HG02610 (cell line): ENCODE data around the gene ADAMTSL2.
"Not testable (repeated sequence)": the region's sequence is repeated elsewhere in the genome, so short reads cannot be mapped to it uniquely, and the experiment has no call there.

Source experiments
- ATAC-seq: cut with Tn5 transposase; IDR thresholded peaks from one replicate; pipeline ENCODE4 v1.9.1; 2021; ENCODE audit warnings: mild to moderate bottlenecking, moderate library complexity; ENCODE audit not compliant: unreplicated experiment

The ADAMTSL2 gene

DNA sequence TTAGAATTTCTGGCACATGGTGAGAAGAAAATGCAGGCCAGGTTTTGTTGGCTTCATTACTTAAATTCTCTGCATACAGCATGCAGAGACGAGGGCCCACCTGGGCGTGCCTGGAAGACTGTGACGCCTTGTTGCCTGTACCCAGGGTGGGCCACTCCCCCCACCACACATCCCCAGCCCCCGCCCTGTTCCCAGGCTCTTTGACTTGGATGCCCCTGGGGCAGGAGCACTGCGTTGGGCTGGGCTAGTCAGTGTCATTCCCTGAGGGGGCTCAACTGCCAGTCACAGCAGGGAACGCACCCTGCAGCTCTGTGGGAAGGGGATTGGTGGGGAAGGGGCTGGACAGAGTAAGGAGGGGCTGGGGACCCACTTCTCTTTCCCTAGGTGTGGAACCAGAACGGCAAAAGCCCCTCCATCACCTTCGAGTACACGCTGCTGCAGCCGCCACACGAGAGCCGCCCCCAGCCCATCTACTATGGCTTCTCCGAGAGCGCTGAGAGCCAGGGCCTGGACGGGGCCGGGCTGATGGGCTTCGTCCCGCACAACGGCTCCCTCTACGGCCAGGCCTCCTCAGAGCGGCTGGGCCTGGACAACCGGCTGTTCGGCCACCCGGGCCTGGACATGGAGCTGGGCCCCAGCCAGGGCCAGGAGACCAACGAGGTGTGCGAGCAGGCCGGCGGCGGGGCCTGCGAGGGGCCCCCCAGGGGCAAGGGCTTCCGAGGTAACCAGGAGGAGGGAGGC is 19.6 kb downstream of the ADAMTSL2 start:
- no peak for ATAC-seq

DNA sequence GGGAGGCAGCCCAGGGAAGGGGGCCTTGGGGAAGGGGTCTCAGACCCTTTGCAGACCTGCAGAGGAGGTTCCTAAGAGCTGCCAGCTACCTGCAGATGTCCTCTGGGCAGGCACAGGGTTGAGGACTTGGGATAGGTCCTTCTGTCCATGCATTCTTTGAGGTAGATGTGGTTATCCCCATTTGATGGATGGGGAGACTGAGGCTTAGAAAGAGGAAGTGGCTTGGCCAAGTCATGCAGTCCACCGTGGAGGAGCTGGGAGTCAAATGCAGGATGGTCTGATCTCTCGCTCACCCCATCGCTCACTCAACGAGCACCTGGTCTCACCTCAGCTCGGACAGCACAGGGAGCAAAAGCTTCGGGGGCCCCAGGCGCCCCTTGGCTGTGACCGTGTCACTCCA is 20.2 kb downstream of the ADAMTSL2 start:
- no peak for ATAC-seq

GRCh38 chr9:133556354-133556753 is 21.9 kb downstream of the ADAMTSL2 start:
- ATAC-seq: no peak

DNA sequence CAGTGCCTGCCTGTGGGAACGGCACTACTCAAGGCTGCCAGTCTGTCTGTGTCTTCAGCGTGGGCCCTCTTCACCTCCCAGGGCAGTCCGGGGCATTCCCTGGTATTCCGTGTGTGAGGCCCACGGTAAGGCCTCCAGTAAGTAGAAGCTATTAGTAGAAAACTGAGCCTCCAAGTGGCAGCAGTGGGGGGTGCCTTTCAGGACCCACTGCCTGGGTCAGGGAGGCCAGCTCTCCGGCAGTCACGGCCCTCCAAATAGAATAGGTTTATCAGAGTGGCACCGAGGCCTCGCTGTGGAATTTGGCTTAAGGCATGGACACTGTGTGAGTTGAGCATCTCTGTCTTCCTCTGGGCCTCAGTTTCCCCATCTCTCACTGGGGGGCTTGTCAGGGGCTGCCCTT is 23.1 kb downstream of the ADAMTSL2 start:
- ATAC-seq: no peak

DNA sequence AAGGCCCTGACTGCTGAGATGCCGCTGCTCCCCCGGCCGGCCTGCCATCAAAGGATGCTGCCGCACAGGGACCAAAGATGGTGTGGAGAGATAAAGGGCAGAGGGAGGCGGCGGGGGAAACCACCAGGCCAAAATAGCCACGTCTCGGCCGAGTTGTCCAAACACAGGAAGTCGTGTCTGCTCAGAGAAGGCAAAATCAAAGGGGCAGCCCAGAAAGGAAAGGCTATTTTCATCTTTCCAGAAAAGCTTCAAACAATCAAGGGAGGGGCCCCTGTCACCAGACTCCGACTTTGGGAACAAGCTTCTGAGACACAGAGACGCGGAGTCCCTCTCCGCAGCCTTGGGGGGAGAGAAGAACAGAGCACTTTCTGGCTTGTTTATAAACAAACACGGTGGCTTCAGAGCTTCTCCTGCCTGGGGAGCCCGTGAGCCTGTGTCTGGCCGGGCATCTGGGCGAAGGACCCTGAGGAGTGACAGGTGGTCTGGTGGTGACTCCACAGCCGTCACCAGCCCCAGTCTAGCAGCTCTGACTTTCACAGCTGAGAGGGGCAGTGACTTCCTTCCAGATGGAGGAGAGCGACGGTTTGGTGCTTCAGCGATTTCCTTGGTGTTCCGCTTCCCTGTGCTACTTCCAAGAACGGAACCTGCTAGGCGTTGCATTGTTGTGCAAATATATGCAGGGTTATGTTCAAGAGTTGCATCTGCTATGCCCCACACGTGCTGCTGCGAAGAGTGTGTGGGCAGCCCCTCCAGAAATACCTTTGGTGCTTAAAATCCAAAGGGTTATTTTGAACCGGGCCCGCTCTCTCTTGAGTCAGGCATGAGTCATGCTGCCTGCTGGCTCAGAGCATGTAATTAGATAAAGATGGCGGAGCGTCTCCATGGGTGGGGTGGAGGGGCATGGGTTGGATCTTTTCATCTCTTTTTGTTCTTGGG is 24.0 kb downstream of the ADAMTSL2 start:
- ATAC-seq: peak; percentile 45

GRCh38 chr9:133560311-133560710 is 25.8 kb downstream of the ADAMTSL2 start:
- no peak for ATAC-seq

GRCh38 chr9:133560944-133561343 is 26.4 kb downstream of the ADAMTSL2 start:
- ATAC-seq: no peak

GRCh38 chr9:133561976-133562554 is 27.6 kb downstream of the ADAMTSL2 start:
- no peak for ATAC-seq

DNA sequence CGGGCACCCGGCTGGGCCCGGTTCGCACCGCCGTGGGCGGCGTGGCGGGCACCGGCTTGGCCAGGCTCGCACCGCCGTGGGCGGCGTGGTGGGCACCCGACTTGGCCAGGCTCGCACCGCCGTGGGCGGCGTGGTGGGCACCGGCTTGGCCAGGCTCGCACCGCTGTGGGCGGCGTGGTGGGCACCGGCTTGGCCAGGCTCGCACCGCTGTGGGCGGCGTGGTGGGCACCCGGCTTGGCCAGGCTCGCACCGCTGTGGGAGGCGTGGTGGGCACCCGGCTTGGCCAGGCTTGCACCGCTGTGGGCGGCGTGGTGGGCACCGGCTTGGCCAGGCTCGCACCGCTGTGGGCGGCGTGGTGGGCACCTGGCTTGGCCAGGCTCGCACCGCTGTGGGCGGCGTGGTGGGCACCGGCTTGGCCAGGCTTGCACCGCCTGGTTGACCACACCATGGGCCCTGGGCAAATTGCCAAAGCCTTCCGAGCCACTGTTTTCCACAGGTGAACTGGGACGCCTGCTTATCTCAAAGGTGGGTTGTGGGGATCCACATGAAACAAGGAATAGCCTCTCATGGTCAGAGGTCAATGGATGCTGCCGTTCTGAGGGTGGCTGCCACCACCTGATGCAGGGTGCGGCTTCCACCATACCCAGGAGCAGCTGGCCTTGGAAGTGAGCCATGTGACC is 28.2 kb downstream of the ADAMTSL2 start:
- ATAC-seq: no peak

- ATAC-seq: no peak
Measured at GRCh38 chr9:133563291-133563796, 28.8 kb downstream of the ADAMTSL2 start.

DNA sequence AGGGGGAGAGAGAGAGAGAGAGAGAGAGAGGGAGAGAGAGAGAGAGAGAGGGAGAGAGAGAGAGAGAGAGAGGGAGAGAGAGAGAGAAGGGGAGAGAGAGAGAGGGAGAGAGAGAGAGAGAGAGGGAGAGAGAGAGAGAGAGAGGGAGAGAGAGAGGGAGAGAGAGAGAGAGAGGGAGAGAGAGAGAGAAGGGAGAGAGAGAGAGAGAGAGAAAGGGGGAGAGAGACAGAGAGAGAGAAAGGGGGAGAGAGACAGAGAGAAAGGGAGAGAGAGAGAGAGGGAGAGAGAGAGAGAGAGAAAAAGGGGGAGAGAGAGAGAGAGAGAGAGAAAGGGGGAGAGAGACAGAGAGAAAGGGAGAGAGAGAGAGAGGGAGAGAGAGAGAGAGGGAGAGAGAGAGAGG is 29.3 kb downstream of the ADAMTSL2 start:
- ATAC-seq: not testable (repeated sequence)

DNA sequence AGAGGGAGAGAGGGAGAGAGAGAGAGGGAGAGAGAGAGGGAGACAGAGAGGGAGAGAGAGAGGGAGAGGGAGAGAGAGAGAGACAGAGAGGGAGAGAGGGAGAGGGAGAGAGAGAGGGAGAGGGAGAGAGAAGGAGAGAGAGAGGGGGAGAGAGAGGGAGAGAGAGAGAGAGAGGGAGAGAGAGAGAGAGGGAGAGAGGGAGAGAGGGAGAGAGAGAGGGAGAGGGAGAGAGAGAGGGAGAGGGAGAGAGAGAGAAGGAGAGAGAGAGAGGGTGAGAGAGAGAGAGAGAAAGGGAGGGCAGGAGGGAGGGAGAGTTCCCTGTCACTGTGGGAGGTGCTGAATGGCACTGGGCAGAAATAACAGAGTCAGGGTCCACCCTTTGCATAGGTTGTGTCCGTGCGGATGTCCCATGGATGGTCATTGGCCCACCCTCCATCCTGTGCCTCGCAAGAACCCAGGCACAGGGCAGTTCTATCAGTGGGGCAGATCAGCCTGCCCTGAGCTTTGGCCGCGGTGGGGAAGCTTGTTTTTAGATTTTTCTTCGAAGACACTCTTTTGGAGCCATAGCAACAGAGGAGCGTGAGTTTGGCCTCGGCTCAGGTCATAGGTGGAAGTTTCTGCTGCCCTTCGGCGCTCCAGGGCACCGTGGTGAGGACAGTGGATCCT is 30.1 kb downstream of the ADAMTSL2 start:
- ATAC-seq: no peak

DNA sequence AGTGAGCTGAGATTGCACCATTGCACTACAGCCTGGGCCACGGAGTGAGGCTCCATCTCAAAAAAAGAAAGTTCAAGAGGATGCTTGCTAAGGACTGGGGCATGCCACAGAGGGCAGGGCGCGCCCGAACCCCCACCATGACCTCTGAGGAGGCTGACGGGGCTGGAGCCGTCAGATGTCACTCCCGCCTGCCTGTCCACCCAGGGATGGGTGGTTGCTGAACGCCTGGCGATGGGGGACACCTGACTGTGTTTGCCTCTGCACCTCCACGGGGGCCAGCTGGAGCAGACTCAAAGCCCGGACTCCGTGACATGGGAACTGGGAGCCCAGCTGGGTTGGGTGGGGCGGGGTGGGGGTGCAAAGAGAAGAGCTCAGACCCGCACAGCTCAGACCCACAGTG is 31.9 kb downstream of the ADAMTSL2 start:
- no peak for ATAC-seq

- no peak for ATAC-seq
Measured at GRCh38 chr9:133566817-133567216, 32.3 kb downstream of the ADAMTSL2 start.

- ATAC-seq: no peak
Measured at GRCh38 chr9:133568186-133568585, 33.7 kb downstream of the ADAMTSL2 start.

DNA sequence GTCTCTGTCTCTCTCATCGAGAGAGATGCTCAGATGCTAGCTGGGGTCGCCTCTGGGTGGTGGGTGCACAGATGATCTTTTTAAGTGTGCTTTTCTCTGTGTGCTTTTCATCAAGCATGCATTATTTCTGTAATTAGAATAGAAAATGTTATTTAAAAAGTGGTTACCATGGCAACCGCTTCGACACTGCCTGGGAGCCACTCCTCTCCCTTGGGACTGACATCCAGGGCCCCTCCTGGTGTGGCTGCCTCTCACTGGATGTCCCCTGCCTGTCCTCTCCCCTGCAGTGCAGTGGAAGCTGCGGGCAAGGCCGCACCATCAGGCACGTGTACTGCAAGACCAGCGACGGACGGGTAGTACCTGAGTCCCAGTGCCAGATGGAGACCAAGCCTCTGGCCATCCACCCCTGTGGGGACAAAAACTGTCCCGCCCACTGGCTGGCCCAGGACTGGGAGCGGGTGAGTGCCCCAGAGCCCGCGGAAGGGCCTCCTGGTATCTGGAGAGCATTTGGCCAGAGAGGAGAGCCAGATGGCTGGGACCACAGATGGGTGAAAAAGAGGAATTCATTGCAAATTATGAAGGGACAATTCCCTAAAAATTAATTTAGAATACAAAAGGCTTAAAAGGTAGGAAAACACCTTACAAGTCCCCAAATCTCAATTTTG is 34.7 kb downstream of the ADAMTSL2 start:
- ATAC-seq: no peak

DNA sequence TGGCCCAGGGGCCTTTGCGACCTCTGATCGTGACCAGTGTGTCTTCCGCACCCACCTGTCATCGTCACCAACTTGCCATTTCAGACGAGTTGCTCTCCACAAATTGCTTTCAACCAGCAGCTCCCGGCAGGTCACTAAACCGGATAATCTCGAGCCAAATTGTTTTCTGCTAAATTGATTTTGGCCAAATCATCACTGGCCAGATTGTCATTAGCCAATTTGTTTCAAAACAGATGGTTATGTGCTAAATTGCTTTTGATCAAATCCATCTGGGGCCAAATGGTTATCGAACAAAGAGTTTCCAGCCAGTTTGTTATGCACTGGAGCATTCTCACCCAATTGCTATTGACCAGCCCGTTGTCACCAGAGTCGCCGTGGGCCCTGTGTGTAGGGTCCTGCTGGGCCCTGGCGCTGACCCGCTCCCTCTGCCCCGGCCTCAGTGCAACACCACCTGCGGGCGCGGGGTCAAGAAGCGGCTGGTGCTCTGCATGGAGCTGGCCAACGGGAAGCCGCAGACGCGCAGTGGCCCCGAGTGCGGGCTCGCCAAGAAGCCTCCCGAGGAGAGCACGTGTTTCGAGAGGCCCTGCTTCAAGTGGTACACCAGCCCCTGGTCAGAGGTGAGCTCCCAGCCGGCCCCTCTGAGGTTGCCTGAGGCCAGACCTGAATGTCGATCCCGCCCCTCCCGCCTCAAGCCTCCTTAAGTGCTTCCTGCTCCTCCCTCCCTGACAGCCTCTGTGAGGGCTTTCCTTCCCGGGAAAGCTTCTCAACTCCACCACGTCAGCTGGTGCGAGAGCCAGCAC is 35.6 kb downstream of the ADAMTSL2 start:
- no peak for ATAC-seq

GRCh38 chr9:133570691-133571080 is 36.2 kb downstream of the ADAMTSL2 start:
- ATAC-seq: no peak

DNA sequence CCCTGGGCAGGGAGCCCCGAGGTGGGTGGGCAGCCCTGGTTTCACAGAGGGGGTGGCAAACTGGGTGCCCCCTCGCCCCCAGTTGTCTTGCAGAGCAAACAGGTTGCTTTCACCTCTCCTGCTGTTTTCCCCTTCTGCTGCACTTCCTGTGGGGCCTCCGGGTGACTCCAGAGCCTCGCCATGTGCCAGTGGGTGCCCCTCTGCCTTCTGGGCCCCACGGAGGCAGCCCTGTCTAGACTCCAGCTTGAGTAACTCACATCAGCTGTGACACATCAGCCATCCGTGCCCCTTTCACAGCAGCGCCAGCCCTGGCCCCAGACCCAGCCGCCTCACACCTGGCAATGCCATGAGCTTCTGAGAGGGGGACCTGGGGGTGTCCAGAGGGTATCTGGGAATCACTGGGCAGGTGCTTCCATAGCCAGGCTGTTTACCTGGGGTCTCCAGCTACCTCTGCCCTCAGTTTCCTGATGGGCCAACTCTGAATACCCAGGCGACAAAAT is 36.9 kb downstream of the ADAMTSL2 start:
- no peak for ATAC-seq
